Osteocyte (in vitro differentiated cells): ENCODE measurements around the gene CELF5. TPM values are rescaled to one million over a fixed set of nuclear protein-coding genes. Genes with fewer than 3 reads are reported as not detected.
"Not testable (repeated sequence)": the region's sequence is repeated elsewhere in the genome, so short reads cannot be mapped to it uniquely, and the experiment has no call there.

Experiments used
- DNase-seq: peaks from one replicate; pipeline ENCODE4 v3.0.0; 2021; ENCODE audit warnings: mixed read lengths; ENCODE audit not compliant: unreplicated experiment; ENCODE audit errors: extremely low spot score
- H3K27ac Mint-ChIP-seq: one replicate; pipeline ENCODE4 v1.8.0; 2021; ENCODE audit warnings: mild to moderate bottlenecking, mixed read lengths; ENCODE audit not compliant: unreplicated experiment
- H3K27me3 Mint-ChIP-seq: one replicate; pipeline ENCODE4 v1.8.0; 2021; ENCODE audit warnings: mixed read lengths; ENCODE audit not compliant: unreplicated experiment
- H3K36me3 Mint-ChIP-seq: one replicate; pipeline ENCODE4 v1.8.0; 2021; ENCODE audit warnings: mixed read lengths; ENCODE audit not compliant: unreplicated experiment
- H3K4me1 Mint-ChIP-seq: one replicate; pipeline ENCODE4 v1.8.0; 2021; ENCODE audit warnings: mixed read lengths; ENCODE audit not compliant: unreplicated experiment
- H3K4me3 Mint-ChIP-seq: one replicate; pipeline ENCODE4 v1.8.0; 2021; ENCODE audit warnings: mild to moderate bottlenecking, moderate library complexity, mixed read lengths; ENCODE audit not compliant: unreplicated experiment
- H3K9me3 Mint-ChIP-seq: one replicate; pipeline ENCODE4 v1.8.0; 2021; ENCODE audit warnings: mixed read lengths; ENCODE audit not compliant: unreplicated experiment
- total RNA-seq: library from RNA; stranded (reverse); gene quantifications from 2 replicates; pipeline ENCODE4 v1.2.1, GENCODE V29; 2021
- TF ChIP-seq, protein P1 (sequence below): fragments of 200-600 bp; sonication (generic); IDR thresholded peaks from 2 replicates; pipeline ENCODE4 v1.5.0; 2021; ENCODE audit warnings: antibody characterized with exemption, mild to moderate bottlenecking, moderate library complexity

CELF5 gene
- total RNA-seq, 1 donor from 2014 or later: 0.16 TPM

DNA sequence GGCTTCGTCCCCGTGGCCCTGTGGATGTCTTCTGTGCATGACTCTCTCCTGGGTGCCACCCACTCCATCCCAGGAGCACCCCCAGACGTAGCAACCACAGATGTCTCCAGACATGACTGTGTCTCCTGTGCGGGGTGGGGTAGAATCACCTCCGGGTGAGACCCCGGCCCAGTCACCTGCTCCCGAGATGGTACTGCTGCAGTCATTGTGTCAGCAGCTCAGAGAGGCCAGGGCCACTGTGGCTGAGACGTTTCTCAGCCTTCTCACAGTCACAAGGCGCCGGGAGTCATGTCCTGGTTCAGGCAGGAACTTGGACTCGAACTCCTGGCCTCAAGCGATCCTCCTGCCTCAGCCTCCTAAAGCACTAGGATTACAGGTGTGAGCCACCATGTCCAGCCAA, 22.1 kb upstream of the CELF5 start:
- Mint-ChIP-seq H3K4me3 (no peak overlapping the region), H3K36me3 (no peaks in the 10 kb centered on the region), H3K27me3 (no peaks in the 10 kb centered on the region), H3K4me1 (no peaks in the 10 kb centered on the region), H3K9me3 (no peaks in the 10 kb centered on the region), H3K27ac (no peak overlapping the region)
- no peak for DNase-seq
- TF ChIP-seq, protein P1, sequence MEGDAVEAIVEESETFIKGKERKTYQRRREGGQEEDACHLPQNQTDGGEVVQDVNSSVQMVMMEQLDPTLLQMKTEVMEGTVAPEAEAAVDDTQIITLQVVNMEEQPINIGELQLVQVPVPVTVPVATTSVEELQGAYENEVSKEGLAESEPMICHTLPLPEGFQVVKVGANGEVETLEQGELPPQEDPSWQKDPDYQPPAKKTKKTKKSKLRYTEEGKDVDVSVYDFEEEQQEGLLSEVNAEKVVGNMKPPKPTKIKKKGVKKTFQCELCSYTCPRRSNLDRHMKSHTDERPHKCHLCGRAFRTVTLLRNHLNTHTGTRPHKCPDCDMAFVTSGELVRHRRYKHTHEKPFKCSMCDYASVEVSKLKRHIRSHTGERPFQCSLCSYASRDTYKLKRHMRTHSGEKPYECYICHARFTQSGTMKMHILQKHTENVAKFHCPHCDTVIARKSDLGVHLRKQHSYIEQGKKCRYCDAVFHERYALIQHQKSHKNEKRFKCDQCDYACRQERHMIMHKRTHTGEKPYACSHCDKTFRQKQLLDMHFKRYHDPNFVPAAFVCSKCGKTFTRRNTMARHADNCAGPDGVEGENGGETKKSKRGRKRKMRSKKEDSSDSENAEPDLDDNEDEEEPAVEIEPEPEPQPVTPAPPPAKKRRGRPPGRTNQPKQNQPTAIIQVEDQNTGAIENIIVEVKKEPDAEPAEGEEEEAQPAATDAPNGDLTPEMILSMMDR: no peak

- H3K27ac Mint-ChIP-seq, H3K9me3 Mint-ChIP-seq, DNase-seq, H3K4me1 Mint-ChIP-seq, H3K36me3 Mint-ChIP-seq, H3K4me3 Mint-ChIP-seq, H3K27me3 Mint-ChIP-seq: not testable (repeated sequence)
These were observed 21.6 kb upstream of the CELF5 start for GRCh38 chr19:3202895-3203294.

- DNase-seq: no peak
- Mint-ChIP-seq H3K4me3 (no peak overlapping the region), H3K36me3 (peaks cover 2% of the 10 kb centered on the region), H3K4me1 (no peaks in the 10 kb centered on the region), H3K9me3 (no peaks in the 10 kb centered on the region), H3K27ac (no peak overlapping the region), H3K27me3 (no peaks in the 10 kb centered on the region)
- TF ChIP-seq, protein P1: no peak
These were observed 20.4 kb upstream of the CELF5 start for GRCh38 chr19:3203805-3204645.

GRCh38 chr19:3204646-3205275, 19.7 kb upstream of the CELF5 start:
- TF ChIP-seq, protein P1: no peak
- Mint-ChIP-seq H3K4me3 (no peak overlapping the region), H3K27me3 (no peaks in the 10 kb centered on the region), H3K36me3 (peaks cover 7% of the 10 kb centered on the region), H3K9me3 (no peaks in the 10 kb centered on the region), H3K27ac (no peak overlapping the region), H3K4me1 (no peaks in the 10 kb centered on the region)
- no peak for DNase-seq

DNA sequence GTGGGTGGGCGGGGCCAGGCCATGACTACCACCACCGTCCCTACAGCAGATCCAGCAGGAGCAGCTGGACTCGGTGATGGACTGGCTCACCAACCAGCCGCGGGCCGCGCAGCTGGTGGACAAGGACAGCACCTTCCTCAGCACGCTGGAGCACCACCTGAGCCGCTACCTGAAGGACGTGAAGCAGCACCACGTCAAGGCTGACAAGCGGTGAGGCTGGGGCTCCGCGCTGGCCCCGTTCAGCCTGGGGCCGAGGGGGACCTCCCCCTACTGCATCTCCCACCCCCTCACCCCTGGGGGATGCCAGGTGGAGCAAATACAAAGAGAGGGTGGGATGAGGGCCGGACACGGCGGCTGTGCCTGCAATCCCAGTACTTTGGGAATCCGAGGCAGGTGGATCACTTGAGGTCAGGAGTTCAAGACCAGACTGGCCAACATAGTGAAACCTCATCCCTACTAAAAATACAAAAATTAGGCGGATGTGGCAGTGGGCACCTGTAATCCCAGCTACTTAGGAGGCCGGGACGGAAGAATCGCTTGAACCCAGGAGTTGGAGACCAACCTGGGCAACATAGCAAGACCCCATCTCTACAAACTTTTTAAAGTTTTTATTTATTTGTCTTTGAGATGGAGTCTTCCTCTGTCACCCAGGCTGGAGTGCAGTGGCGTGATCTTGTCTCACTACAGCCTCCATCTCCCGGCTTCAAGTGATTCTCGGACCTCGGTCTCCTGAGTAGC, 18.1 kb upstream of the CELF5 start:
- Mint-ChIP-seq H3K27me3 (no peaks in the 10 kb centered on the region), H3K27ac (no peak overlapping the region), H3K9me3 (no peaks in the 10 kb centered on the region), H3K4me3 (no peak overlapping the region), H3K4me1 (no peaks in the 10 kb centered on the region), H3K36me3 (peaks cover 7% of the 10 kb centered on the region)
- TF ChIP-seq, protein P1: no peak
- DNase-seq: no peak
